ENCODE data around the gene IGLON5. TPM values are rescaled to one million over a fixed set of nuclear protein-coding genes. Genes with fewer than 3 reads are reported as not detected.

The IGLON5 gene
- total and polyA plus RNA-seq, 2 experiments from 2014 or later: 5.0 to 29.1 TPM

DNA sequence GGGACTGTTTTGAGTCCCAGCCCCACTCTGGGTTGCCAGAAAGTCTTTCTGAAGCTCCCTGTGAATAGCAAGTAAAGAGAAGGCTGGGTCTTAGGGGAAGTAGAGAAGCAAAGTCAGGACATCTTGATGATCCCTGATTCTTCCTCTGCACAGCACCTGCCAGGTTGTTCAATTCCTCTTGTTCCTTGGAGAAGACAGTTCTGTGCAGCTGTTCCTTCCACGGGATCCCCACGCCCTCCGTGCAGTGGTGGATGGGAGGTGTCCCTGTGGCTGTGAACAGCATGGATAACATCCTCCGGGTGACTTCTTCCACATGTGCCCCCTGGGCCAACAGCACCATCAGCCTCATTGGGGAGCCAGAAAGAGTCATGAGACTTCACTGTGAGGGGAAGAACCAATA, 29.1 kb upstream of the IGLON5 start:
- Histone ChIP-seq H2AFZ (no peak overlapping the region), H3K4me3 (no peak overlapping the region), H3F3A (replicated peaks; ENCODE audit: low read depth) (no peaks in the 10 kb centered on the region), H3K79me2 (replicated peaks; ENCODE audit: insufficient read depth) (no peaks in the 10 kb centered on the region), H3K36me3 (ENCODE audit: insufficient read depth) (no peaks in the 10 kb centered on the region), H3K4me1 (ENCODE audit: insufficient read depth) (no peaks in the 10 kb centered on the region), H3K4me2 (no peak overlapping the region), H3K27me3 (ENCODE audit: insufficient read depth) (no peaks in the 10 kb centered on the region), H4K20me1 (replicated peaks; ENCODE audit: insufficient read depth) (no peaks in the 10 kb centered on the region), H3K9me2 (ENCODE audit: insufficient read depth) (no peaks in the 10 kb centered on the region), H3K27ac (ENCODE audit: low read depth) (no peak overlapping the region)
- H3K27me3 Mint-ChIP-seq (ENCODE audit: insufficient read depth, low read depth, poor library complexity): peaks cover 17% of the 10 kb centered on the region
- ATAC-seq: no peak
- DNase-seq (ENCODE audit: low spot score): no peak
- H3K4me1 Mint-ChIP-seq: no peaks in the 10 kb centered on the region
- peaks cover 34% of the 10 kb centered on the region for H3K9me3 Mint-ChIP-seq
- H3K4me3 Mint-ChIP-seq: no peak overlapping the region
- H3K27ac Mint-ChIP-seq: no peak overlapping the region
- peaks cover 4% of the 10 kb centered on the region; the same call in 1 of the 3 replicates for H3K36me3 Mint-ChIP-seq (ENCODE audit: low read depth)
- TF ChIP-seq, protein P1, sequence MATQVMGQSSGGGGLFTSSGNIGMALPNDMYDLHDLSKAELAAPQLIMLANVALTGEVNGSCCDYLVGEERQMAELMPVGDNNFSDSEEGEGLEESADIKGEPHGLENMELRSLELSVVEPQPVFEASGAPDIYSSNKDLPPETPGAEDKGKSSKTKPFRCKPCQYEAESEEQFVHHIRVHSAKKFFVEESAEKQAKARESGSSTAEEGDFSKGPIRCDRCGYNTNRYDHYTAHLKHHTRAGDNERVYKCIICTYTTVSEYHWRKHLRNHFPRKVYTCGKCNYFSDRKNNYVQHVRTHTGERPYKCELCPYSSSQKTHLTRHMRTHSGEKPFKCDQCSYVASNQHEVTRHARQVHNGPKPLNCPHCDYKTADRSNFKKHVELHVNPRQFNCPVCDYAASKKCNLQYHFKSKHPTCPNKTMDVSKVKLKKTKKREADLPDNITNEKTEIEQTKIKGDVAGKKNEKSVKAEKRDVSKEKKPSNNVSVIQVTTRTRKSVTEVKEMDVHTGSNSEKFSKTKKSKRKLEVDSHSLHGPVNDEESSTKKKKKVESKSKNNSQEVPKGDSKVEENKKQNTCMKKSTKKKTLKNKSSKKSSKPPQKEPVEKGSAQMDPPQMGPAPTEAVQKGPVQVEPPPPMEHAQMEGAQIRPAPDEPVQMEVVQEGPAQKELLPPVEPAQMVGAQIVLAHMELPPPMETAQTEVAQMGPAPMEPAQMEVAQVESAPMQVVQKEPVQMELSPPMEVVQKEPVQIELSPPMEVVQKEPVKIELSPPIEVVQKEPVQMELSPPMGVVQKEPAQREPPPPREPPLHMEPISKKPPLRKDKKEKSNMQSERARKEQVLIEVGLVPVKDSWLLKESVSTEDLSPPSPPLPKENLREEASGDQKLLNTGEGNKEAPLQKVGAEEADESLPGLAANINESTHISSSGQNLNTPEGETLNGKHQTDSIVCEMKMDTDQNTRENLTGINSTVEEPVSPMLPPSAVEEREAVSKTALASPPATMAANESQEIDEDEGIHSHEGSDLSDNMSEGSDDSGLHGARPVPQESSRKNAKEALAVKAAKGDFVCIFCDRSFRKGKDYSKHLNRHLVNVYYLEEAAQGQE (IDR thresholded peaks at IDR 0.05; ENCODE audit: unreplicated experiment): no peak
- TF ChIP-seq EZH2phosphoT487 (IDR thresholded peaks at IDR 0.05; ENCODE audit: unreplicated experiment): no peak
- TF ChIP-seq ZNF331 (CRISPR knock-in tag; IDR thresholded peaks at IDR 0.05; ENCODE audit: low read depth): no peak
- no peak for TF ChIP-seq POLR2AphosphoS5 (IDR thresholded peaks at IDR 0.05; ENCODE audit: low read depth)

GRCh38 chr19:51285682-51286081, 25.8 kb upstream of the IGLON5 start:
- Histone ChIP-seq H3K4me3 (no peak overlapping the region), H3K36me3 (ENCODE audit: insufficient read depth) (no peaks in the 10 kb centered on the region), H3K27ac (ENCODE audit: low read depth) (no peak overlapping the region), H3F3A (replicated peaks; ENCODE audit: low read depth) (no peaks in the 10 kb centered on the region), H3K79me2 (replicated peaks; ENCODE audit: insufficient read depth) (no peaks in the 10 kb centered on the region), H4K20me1 (replicated peaks; ENCODE audit: insufficient read depth) (no peaks in the 10 kb centered on the region), H3K4me1 (ENCODE audit: insufficient read depth) (no peaks in the 10 kb centered on the region), H3K27me3 (ENCODE audit: insufficient read depth) (no peaks in the 10 kb centered on the region), H3K9me2 (ENCODE audit: insufficient read depth) (peaks cover 14% of the 10 kb centered on the region; the same call in 1 of the 2 replicates), H2AFZ (no peak overlapping the region), H3K4me2 (no peak overlapping the region)
- H3K27me3 Mint-ChIP-seq (ENCODE audit: insufficient read depth, low read depth, poor library complexity): peaks cover 12% of the 10 kb centered on the region
- H3K27ac Mint-ChIP-seq: no peak overlapping the region
- ATAC-seq (no peak), DNase-seq (ENCODE audit: low spot score) (no peak)
- no peak overlapping the region for H3K4me3 Mint-ChIP-seq
- no peaks in the 10 kb centered on the region for H3K4me1 Mint-ChIP-seq
- peaks cover 15% of the 10 kb centered on the region for H3K9me3 Mint-ChIP-seq
- H3K36me3 Mint-ChIP-seq (ENCODE audit: low read depth): 0 out of 3 replicates have a peak, but pooled peaks cover 4% of the 10 kb centered on the region
- no peak for TF ChIP-seq CREB1 (CRISPR knock-in tag; IDR thresholded peaks at IDR 0.05; ENCODE audit: low read depth)
- TF ChIP-seq ZNF462 (CRISPR knock-in tag; IDR thresholded peaks at IDR 0.05): no peak
- TF ChIP-seq CTCF (conservative IDR thresholded peaks at IDR 0.05; ENCODE audit: low read depth in 2 of 2): no peak
- TF ChIP-seq POLR2AphosphoS5 (IDR thresholded peaks at IDR 0.05; ENCODE audit: low read depth): no peak
- TF ChIP-seq ETS1 (IDR thresholded peaks at IDR 0.05): no peak

Measured in GM23338 (cell line).